HG02870 (cell line): ENCODE measurements around the gene PARVA.

ENCODE experiments used
- ATAC-seq: cut with Tn5 transposase; IDR thresholded peaks from one replicate; pipeline ENCODE4 v1.9.1; 2021; ENCODE audit warnings: mild to moderate bottlenecking, moderate library complexity; ENCODE audit not compliant: unreplicated experiment

Gene PARVA

DNA sequence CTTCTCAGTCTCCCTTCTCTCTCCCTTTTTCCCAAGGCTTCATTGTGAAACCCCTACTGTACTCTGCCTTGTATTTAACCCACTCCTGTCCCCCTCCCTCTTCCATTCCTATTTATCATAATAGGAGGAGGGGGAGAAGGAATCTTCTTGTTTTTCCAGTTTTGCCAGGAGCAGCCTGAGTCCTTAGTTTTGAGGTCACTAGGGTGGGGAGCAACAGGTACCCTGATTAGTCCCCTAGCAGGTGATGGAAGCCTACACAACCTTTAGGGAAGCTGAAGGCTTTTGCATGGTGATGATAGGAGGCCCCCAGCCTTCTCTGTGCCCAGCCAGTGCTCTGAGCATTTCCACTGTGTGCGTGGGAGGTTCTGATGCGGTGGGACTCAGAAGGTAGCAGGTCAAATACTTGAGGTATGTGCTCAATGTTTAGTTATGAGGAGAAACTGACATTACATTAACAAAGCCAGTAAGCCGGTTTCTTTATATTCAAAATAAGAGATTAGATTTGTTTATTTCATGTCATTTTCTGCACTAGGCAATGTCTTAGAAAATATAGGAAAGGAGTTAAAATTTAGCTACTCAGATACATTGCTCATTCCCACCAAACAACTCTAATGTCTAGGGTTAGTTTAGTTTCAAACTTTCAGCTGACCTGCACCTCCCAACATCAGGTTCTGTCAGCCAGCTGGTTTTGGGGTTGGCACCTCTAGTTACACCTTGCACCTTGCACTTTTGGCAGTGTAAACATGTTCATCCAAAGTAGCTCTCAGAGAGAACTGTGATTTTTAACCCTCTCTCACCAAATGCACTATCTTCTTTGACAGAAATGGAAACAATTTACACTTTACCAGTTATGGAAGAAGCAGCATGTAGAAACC, 26.0 kb downstream of the PARVA start:
- ATAC-seq = no peak

DNA sequence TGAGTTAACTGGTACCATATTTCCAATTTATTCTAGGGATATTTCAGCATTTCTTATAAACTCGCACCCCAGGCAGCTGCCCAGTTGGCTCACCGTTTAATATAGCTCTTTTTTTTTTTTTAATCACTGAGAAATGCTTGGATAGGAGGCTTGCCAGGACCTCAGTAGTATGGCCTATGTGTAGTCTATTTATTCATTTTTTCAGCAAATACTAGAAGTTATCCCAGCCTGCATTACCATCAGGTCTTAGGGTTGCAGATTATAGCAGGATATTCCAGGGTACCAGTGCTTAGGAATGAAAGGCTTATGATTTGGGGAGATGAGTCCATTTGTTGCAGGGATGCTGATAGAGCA, 26.6 kb downstream of the PARVA start:
- ATAC-seq = no peak

DNA sequence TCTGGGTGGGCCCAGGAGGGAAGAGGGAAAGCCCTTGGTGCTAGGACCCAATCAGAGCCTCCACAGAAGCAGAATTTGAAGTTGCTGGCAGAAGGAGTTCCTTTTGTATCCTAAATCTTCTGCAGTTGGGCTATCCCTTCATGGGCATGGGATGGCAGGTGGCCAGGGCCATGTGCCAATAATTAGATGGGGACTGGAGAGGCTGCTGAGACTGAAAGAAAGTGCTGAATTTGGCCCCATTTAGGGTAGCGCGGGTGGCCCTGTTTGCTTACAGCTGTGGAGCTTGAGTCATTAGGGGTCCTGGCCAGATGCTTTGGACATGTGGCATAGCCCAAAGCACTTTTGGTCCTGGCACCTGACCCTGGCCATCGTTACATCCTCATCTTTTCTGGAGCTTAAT, 27.1 kb downstream of the PARVA start:
- no peak for ATAC-seq

DNA sequence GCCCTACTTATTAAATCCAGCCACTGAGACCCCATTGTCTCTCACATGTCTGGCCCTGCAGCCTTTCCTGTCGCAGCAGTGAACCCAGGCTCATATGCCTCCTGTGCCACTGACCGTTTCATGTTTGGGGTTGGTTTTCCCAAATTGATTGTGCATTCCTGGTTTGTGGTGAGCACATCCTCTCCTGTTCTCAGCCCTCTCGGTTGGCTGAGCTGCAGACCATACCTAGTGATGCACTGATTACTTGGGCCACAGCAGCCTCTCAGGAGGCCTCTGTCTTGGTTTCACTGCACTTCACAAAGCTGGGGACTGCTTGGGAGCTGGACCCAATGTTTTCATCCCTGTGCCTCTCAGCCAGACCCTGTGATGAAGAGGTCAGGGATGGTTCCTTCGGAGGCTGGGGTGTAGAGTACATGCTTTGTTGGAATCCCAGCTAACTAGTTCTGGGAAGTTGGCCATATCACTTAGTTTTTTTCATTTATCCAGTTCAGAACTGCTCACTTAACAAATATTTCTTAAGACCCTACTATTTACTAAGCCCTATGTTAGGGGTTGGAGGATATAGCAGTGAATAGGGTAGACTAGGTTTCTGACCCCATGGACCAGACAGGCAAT, 30.9 kb downstream of the PARVA start:
- no peak for ATAC-seq

DNA sequence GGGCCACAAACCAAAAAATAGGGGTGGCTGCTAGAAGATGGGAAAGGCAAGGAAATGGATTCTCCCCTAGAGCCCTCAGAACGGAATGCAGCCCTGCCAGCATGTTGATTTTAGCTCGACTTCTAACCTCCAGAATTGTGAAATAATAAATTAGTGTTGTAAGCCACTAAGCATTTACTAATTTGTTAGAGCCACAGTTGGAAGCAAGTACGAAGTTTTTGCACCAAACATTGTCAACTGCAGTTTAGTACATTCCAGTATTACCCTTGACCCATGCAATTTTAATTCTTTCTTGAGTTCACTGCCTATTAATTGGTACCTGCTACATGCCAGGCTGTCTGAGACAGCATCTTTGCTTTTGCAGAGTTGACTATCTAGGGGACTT, 32.2 kb downstream of the PARVA start:
- no peak for ATAC-seq

DNA sequence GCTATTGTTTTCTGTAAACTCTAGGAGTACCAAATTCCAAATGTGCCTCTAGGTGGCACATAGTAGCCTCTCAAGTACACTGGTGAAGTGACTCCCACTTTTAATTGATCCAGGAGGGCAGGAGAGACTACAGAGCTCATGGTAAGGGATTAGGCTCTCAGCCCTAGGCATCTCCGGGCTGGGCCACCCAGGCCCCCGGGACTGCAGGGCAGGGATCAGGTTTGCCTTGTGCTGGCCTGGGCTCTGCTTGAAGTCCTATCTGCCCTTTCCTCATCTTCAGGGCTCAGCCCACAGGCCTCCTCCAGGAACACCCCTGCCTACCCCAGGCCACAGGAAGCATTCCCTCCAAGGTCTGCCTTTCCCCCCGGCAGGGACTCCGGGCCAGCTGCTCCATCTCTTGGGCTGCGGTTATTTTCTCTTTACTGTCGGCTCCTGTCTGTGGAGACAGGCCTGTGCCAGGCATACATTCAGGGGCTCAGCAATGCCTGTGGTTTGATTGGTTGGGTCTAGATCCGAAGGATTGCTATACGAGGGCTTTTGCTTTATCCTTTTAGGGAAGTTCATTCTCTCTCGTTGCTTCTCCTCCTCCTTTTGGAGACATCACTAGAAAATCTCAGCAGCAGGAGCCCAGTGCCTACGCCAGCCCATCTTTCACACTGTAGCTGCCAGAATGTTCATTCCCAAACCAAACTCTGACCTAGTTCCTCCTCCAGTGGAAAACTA, 32.8 kb downstream of the PARVA start:
- no peak for ATAC-seq

DNA sequence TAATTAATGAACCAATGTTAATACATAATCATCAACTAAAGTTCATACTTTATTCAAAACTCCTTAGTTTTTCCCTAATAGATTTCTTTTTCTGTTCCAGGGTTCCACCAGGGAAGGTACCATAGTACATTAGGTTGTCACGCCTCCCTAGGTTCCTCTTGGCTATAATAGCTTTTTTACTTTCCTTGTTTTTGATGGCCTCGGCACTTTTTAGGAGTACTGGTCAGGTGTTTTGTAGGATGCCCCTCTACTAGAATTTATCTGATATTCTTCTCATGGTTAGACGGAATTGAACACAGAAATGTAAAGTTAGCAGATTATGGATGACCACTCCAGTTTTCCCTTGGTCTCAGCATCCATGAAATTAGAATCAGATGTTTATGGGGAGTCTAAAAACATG, 34.0 kb downstream of the PARVA start:
- ATAC-seq = no peak

DNA sequence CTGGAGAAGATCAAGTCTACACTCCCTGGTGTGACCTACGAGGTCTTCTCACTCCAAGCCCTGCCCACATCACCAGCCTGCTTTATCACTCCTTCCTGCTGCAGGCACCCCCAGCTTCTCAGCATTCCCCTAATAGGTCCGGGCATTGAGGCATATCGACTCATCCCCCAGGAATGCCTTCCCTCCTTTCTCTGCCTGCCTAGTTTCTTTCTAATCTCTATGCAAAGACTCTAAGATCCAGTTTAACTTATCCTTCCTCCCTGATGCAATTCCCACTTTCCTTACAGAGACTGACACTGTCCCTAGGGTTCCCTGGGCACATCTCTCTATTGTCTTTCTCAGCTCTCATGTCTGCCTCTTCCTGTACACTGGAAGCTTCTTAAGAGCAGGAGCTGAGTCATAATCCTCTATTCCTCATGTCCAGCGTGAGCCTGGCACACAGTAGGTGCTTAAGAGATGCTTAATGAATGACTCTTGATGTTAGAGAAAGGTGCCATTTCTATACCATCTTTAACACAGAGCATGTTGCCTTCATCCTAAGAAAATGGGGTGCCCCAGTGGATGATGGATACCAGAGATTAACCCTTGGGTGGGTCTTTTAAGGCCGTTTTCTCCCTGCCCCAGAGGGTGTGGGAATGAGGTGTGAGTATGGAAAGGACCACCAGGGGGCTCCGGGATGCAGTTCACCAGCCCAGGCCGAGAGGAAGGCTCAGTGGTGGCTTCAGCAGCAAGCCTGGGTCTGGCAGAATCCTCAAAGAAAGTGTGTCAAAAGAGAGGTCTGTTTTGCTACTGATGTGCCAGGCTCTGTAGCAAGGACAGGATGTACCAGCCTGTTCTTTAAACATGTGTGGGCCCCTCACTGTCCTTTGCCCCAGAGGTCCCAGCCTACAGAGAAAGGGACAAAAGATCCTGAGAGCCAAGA, 34.7 kb downstream of the PARVA start:
- ATAC-seq = no peak

DNA sequence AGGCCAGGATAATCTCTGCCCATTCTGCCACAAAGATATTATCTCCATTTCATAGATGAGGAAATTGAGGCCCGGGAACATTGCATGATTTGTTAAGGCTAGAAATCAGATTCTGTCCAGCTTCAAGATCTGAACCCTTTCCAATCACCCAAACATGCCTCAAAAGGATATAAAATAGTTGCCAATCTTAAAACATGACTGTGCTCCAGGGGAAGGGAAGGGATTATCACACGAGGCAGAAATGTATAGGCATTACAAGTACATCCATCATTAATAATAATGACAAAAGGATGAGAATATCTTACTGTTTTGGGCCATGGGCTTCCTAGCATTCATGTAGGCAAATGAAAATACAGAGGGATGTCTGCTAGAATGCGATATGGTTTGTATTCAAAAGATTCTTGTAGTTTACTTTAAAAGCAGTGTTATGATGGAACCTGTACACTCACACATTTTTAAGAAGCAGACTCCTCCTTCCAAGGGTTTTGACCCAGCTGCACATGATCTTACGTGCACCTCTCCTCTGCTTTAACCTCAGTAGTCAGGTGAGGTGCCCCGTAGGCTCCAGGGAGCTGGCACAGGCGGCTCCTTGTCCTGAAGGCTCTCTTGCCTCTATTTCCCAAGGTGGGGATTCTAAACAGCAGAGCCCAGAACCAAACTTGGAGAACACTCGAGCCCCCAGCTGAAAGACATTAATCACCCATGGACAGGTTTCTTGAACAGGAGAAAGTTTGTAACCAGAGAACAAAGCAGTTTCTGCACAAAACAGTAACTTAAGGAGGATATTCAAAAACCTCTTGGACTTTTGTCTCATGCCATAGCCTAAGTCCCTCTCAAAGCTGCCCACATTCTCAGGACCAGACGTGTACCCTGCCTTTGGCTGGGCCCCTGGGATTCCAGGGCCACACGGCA, 36.0 kb downstream of the PARVA start:
- no peak for ATAC-seq

DNA sequence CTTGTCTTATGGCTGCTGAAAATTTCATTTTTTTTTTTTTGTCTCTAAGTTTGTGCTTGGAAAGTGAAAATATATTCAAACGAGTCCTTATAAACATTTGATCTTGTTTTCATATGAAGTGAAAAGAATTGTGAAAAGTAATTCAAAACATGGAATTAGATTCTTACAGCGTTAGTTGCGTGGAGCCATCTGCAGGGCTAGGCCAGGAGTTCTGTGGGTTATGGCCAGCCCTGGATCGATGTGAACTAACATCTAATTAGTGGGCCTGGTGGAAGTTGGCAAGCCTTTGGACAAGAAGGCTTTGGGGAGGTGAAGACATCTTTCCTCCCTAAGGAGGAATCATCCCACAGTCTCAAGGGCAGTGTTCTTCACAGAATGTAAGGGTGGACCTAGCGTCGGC, 37.2 kb downstream of the PARVA start:
- ATAC-seq = no peak

DNA sequence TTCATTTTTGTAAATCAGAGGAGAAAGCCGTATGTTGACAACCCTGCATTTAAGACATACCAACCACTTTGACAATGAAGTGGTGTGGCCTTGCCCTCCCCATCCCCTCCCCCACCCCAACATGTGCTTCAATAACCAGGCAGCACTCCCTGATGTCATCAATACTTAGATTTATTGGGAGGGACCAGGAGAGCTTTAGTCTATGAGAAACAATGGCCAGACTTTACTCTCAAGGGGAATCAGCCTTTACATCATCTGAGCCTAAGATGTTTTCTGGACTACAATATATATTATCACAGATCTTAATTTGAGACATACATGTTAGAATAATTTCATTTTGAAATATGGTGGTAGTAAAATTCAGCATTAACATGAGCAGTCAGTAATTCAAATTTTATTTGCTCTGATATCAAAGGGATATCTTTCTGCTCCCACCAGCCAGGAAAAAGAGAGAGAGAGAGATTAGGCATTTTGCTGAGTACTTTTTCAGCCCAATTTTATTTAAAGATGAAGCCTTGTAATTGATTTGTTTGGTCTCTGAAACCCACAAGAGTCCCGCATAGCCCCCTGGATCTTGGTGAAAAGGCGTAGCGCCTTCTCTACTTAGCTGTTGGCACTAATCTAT, 38.1 kb downstream of the PARVA start:
- ATAC-seq = no peak

DNA sequence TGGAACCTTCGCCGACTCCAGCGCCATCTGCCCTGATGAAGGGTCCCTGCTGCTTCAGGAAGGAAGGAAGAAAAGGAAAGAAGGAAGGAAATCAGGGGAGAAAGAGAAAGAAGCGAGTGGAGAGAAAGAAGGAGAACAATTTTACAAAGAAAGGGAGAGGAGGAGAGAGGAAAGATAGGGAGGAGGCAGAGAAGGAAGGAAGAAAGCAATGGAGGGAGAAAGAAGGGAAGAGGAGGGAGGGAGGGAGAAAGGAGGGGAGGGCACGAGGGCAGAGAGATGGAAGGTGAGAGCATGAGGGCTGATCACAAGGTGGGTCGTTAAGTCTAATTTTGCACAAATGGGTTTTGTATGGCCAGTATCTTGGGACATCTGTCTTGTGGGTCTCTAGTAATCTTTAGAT, 39.2 kb downstream of the PARVA start:
- ATAC-seq = no peak

DNA sequence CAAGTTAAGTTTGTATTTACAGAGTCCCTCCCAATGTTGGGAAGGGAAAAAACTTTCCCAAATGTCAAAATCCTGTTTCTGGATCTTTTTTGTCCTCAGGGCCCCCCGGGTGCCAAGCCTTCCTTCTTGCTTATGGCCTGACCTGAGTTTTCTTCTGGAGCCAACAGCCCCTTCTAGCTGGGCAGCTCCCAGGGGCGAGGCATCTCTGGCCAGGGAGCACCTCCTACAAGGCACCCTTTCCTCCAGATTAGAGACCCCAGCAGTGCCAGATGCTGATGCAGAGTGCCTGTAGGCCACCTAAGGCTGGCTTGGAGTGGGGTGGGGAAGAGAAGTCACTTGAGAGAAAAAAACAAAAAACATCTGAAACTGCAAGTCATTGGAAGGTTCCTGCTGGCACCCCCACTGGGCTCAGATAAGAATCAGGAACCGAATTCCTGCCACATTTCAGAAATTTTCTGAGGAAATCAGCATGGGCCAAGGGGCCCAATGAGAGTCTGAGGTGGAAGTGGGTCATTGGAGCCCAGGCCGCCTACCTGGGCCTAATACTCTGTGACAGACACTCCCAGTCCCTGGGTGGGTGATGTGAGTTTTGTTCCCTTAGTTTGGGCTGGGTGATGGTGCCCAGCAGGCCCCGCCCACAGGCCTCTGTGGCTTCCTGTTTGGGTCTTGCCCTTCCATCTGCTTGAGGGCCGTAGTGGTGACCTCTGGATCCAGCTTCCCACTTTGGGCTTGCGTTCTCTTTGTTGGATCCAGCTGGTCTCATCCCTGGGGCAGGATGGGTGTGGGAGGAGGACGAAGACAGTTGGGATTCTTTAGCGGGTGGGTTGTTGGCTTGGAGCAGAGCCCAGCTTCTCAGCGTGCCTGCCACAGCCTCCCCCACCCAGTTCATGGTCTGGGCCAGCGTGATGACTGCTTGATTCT, 40.6 kb downstream of the PARVA start:
- no peak for ATAC-seq

DNA sequence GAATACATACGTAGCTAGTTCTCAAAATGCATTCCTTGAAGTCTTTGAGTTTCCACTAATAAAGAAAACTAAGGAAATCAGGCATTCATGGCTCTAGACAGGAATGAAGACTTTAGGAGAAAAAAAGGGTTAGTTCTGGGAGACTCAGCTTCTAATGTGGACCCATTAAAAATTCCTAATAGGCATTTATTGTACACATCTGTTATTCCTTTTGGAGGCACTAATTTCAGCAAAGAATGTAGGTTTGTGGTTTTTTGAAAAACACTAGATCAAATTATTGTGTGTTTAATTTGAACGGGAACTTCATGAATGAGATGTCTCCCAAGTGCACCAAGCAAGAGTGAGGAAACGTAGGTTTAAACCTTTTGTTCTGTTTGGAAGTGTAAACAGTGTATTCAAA, 42.7 kb downstream of the PARVA start:
- no peak for ATAC-seq

DNA sequence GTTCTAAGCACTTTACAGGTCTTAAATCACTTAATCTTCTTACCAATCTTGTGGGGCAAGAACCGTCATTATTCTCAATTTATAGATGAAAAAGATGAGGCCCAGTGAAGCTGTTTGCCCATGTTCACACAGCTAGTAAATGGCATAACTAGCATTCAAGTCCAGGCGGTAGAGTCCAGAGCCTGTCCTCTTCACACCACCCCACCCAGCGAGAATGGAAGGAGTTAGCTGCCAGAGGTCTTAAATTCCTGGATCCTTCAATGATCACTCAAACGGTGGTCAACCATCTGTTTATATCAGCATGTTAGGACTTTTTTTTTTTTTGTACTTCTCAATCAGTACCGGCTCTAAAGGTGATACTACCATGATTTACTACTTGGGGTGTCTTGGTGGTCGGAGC, 43.3 kb downstream of the PARVA start:
- no peak for ATAC-seq

DNA sequence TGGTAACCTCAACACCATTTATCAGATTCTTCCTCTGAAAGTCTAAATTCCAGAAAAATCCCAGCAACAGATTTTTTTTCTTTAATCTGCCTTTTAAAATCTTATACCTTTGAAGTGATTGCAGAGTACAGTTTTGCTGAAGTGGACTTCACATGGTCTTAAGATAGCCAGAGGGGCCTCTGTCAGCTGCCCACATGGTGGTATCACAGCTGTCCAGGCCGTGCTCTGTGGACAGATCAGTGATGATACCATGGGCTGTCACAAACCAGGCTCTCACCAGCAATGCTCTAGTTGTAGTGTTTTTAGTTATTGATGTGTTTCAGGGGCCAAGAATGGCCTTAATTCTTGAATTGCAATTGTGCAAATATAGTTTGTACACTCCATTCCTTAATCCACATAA, 44.0 kb downstream of the PARVA start:
- no peak for ATAC-seq

DNA sequence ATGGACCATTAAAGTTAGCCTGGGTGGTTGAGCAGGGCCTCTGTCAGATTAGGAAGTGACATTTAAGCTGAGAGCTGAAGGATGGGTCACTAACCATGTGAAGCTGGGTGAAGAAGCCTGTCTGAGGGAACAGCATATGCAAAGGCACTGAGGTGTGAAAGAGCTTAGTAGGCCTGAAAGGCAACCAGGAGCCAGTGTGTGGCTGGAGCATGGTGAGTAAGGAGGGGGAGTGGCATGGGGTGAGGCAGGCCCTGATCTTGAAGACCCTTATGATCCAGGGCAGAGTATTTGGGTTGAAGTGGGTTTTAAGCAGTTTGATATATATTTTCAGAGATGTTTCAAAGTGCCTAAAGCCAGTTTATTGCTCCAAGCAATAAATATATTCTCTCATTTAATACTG, 48.8 kb downstream of the PARVA start:
- no peak for ATAC-seq

DNA sequence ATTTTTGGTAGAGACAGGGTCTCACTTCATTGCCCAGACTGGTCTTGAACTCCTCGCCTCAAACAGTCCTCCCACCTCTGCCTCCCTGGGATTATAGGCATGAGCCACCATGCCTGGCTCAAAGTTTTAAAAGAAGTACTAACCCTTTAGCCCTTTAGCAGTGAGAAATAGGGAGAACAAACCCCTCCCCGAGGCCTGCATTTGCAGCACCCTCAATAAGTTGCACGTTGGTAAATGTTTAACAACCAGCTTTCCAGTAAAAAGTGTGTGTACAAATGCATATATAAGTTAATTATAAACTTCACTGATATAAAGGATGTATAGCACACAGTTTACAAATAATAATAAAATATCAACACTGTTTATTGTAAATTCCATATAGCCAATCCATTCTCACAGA, 51.8 kb downstream of the PARVA start:
- no peak for ATAC-seq

DNA sequence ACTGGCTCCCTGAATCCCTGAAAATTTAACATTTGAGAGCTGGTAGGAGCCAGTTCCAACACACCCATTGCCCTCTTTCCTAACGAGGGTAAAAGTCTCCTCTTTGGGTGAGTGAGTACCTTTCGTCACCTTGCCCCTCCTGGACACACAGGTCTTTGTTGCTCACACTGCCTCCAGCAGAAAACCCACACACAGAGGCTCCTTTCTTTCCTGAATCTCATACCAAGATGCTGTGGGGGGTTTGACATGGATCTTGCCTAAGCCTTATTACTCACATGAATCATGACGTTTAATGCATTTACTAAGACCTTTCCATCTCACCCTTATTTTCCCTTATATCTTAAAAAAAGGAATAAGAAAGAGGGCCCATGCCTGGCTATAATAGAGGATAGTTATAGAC, 53.0 kb downstream of the PARVA start:
- no peak for ATAC-seq
